ENCODE data around the gene LRP1.

LRP1 gene

GRCh38 chr12:57219205-57219992 lies 91.1 kb downstream of the LRP1 start:
- TF ChIP-seq EZH2phosphoT487 (IDR thresholded peaks at IDR 0.05; ENCODE audit: borderline replicate concordance, low read length), result no peak
- TF ChIP-seq, protein P1, sequence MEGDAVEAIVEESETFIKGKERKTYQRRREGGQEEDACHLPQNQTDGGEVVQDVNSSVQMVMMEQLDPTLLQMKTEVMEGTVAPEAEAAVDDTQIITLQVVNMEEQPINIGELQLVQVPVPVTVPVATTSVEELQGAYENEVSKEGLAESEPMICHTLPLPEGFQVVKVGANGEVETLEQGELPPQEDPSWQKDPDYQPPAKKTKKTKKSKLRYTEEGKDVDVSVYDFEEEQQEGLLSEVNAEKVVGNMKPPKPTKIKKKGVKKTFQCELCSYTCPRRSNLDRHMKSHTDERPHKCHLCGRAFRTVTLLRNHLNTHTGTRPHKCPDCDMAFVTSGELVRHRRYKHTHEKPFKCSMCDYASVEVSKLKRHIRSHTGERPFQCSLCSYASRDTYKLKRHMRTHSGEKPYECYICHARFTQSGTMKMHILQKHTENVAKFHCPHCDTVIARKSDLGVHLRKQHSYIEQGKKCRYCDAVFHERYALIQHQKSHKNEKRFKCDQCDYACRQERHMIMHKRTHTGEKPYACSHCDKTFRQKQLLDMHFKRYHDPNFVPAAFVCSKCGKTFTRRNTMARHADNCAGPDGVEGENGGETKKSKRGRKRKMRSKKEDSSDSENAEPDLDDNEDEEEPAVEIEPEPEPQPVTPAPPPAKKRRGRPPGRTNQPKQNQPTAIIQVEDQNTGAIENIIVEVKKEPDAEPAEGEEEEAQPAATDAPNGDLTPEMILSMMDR (IDR thresholded peaks at IDR 0.05; ENCODE audit: low read depth, low read length, poor library complexity, severe bottlenecking), result no peak
- Histone ChIP-seq H3K9me3 (ENCODE audit: control insufficient read depth, insufficient read depth, low read length) (no peaks in the 10 kb centered on the region), H3K4me2 (ENCODE audit: low read length) (peak overlapping the region; percentile 100), H3K79me2 (ENCODE audit: control insufficient read depth, low read length) (peaks cover 68% of the 10 kb centered on the region), H3K4me3 (ENCODE audit: low read length) (peak overlapping the region; percentile 96), H3K9me2 (replicated peaks; ENCODE audit: control insufficient read depth, low read length) (no peaks in the 10 kb centered on the region), H3K27me3 (ENCODE audit: control insufficient read depth, low read length) (no peaks in the 10 kb centered on the region), H3K36me3 (ENCODE audit: control insufficient read depth, low read length) (peaks cover 21% of the 10 kb centered on the region), H4K20me1 (ENCODE audit: control insufficient read depth, insufficient read depth, low read depth, low read length) (peaks cover 5% of the 10 kb centered on the region; the same call in 1 of the 2 replicates), H3F3A (ENCODE audit: control insufficient read depth, insufficient read depth) (peaks cover 14% of the 10 kb centered on the region), H3K27ac (ENCODE audit: low read depth, low read length) (no peak overlapping the region), H3K4me1 (ENCODE audit: control insufficient read depth, low read length) (peaks cover 88% of the 10 kb centered on the region)

DNA sequence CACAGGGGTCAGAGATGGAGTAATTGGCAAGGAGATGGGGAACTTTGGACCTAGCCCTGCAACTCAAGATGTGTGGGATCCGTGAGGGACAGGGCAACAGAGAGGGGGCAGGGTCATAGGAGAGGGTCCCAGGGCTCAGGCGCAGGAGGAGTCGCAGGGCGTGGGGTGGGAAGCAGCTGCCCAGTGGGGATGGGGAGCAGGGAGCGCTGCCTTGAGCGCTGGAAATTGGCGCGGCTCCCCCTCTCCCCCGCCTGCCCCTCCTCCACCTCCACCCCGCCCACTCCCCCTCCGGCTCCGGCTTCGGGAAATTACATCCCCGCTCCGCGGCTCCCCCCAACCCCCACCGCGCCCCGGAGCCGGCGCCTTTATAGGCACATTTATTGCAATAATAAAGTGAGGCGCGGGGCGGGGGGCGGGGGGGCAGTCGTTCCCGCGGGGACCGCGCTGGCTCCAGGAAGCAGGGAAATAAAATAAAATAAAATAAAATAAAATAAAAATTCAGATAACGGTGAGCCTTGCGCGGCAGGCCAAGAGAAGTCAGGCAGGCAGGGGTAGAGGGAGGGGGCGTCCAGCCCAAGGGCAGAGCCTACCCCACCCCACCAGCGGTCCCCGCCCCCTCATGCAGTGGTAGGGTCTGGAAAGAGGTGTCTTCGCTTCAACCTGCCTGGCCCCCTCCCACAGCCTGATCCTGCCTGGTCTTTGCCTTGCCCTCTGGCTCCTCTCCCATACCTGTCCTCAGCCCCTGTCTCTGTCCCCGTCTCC lies 91.9 kb downstream of the LRP1 start:
- peak overlapping the region; percentile 100 for H3K4me2 ChIP-seq (ENCODE audit: low read length)
- H3F3A ChIP-seq (ENCODE audit: control insufficient read depth, insufficient read depth), result peaks cover 19% of the 10 kb centered on the region
- H3K9me3 ChIP-seq (ENCODE audit: control insufficient read depth, insufficient read depth, low read length), result no peaks in the 10 kb centered on the region
- peaks cover 24% of the 10 kb centered on the region for H3K36me3 ChIP-seq (ENCODE audit: control insufficient read depth, low read length)
- no peaks in the 10 kb centered on the region for H3K27me3 ChIP-seq (ENCODE audit: control insufficient read depth, low read length)
- H4K20me1 ChIP-seq (ENCODE audit: control insufficient read depth, insufficient read depth, low read depth, low read length), result peaks cover 5% of the 10 kb centered on the region; the same call in 1 of the 2 replicates
- no peaks in the 10 kb centered on the region for H3K9me2 ChIP-seq (replicated peaks; ENCODE audit: control insufficient read depth, low read length)
- no peak overlapping the region for H3K27ac ChIP-seq (ENCODE audit: low read depth, low read length)
- peaks cover 71% of the 10 kb centered on the region for H3K79me2 ChIP-seq (ENCODE audit: control insufficient read depth, low read length)
- TF ChIP-seq, protein P1 (IDR thresholded peaks at IDR 0.05; ENCODE audit: low read depth, low read length, poor library complexity, severe bottlenecking), result no peak
- TF ChIP-seq EZH2phosphoT487 (IDR thresholded peaks at IDR 0.05; ENCODE audit: borderline replicate concordance, low read length), result no peak
- H3K4me1 ChIP-seq (ENCODE audit: control insufficient read depth, low read length), result peaks cover 88% of the 10 kb centered on the region
- H3K4me3 ChIP-seq (ENCODE audit: low read length), result no peak overlapping the region

GRCh38 chr12:57220770-57221168 lies 92.5 kb downstream of the LRP1 start:
- H4K20me1 ChIP-seq (ENCODE audit: control insufficient read depth, insufficient read depth, low read depth, low read length), result peaks cover 5% of the 10 kb centered on the region; the same call in 1 of the 2 replicates
- H3K79me2 ChIP-seq (ENCODE audit: control insufficient read depth, low read length), result peaks cover 71% of the 10 kb centered on the region
- H3K4me1 ChIP-seq (ENCODE audit: control insufficient read depth, low read length), result peaks cover 88% of the 10 kb centered on the region
- H3K36me3 ChIP-seq (ENCODE audit: control insufficient read depth, low read length), result peaks cover 24% of the 10 kb centered on the region
- no peaks in the 10 kb centered on the region for H3K9me3 ChIP-seq (ENCODE audit: control insufficient read depth, insufficient read depth, low read length)
- no peak overlapping the region for H3K27ac ChIP-seq (ENCODE audit: low read depth, low read length)
- H3K9me2 ChIP-seq (replicated peaks; ENCODE audit: control insufficient read depth, low read length), result no peaks in the 10 kb centered on the region
- peaks cover 17% of the 10 kb centered on the region for H3F3A ChIP-seq (ENCODE audit: control insufficient read depth, insufficient read depth)
- H3K4me2 ChIP-seq (ENCODE audit: low read length), result peak overlapping the region; percentile 91
- H3K27me3 ChIP-seq (ENCODE audit: control insufficient read depth, low read length), result no peaks in the 10 kb centered on the region
- TF ChIP-seq EZH2phosphoT487 (IDR thresholded peaks at IDR 0.05; ENCODE audit: borderline replicate concordance, low read length), result no peak
- TF ChIP-seq, protein P1 (IDR thresholded peaks at IDR 0.05; ENCODE audit: low read depth, low read length, poor library complexity, severe bottlenecking), result no peak
- H3K4me3 ChIP-seq (ENCODE audit: low read length), result peak overlapping the region; percentile 76; the same call in 1 of the 2 replicates

Data from DOHH2 (cell line).